Smooth muscle cell (in vitro differentiated cells): Measurements from ENCODE around the gene CASKIN1. TPM values are rescaled to one million over a fixed set of nuclear protein-coding genes. Genes with fewer than 3 reads are reported as not detected.

Experiments
- DNase-seq: peaks from one replicate; lab custom pipeline; 2025; ENCODE audit not compliant: unreplicated experiment; lab: John Stamatoyannopoulos, UW
- H2AFZ ChIP-seq: fragments of 200-600 bp; sonication (generic); 2 replicates; pipeline ENCODE4 v1.6.0; 2016; ENCODE audit warnings: antibody characterized with exemption, low read depth, mild to moderate bottlenecking
- H3F3A ChIP-seq: fragments of 200-600 bp; sonication (generic); 2 replicates; pipeline ENCODE4 v1.6.0; 2017; ENCODE audit warnings: antibody characterized with exemption, low read depth
- H3K27ac ChIP-seq: fragments of 200-600 bp; sonication (generic); 2 replicates; pipeline ENCODE4 v1.5.1; 2016; ENCODE audit warnings: low read depth, mild to moderate bottlenecking
- H3K27me3 ChIP-seq: fragments of 200-600 bp; sonication (generic); 2 replicates; pipeline ENCODE4 v1.6.1; 2016; ENCODE audit warnings: low read depth, mild to moderate bottlenecking
- H3K36me3 ChIP-seq: fragments of 200-600 bp; sonication (generic); 2 replicates; pipeline ENCODE4 v1.5.1; 2016; ENCODE audit warnings: low read depth
- H3K4me1 ChIP-seq: fragments of 200-600 bp; sonication (generic); 2 replicates; pipeline ENCODE4 v1.5.1; 2016; ENCODE audit warnings: low read depth
- H3K4me2 ChIP-seq: fragments of 200-600 bp; sonication (generic); 2 replicates; pipeline ENCODE4 v1.6.0; 2016; ENCODE audit warnings: mild to moderate bottlenecking
- H3K4me3 ChIP-seq: fragments of 200-600 bp; sonication (generic); 2 replicates; pipeline ENCODE4 v1.5.1; 2016; ENCODE audit warnings: mild to moderate bottlenecking
- H3K79me2 ChIP-seq: fragments of 200-600 bp; sonication (generic); 2 replicates; pipeline ENCODE4 v1.6.0; 2016; ENCODE audit warnings: low read depth, mild to moderate bottlenecking
- H3K9ac ChIP-seq: fragments of 200-600 bp; sonication (generic); 2 replicates; pipeline ENCODE4 v1.6.0; 2016; ENCODE audit warnings: low read depth
- H3K9me3 ChIP-seq: fragments of 200-600 bp; sonication (generic); replicated peaks from 2 replicates; pipeline ENCODE4 v1.5.1; 2016; ENCODE audit warnings: low read depth
- H4K20me1 ChIP-seq: fragments of 200-600 bp; sonication (generic); 2 replicates; pipeline ENCODE4 v1.6.0; 2016; ENCODE audit warnings: low read depth
- WGBS: methylation state at CpG from one replicate; pipeline ENCODE4 v1.1.7; 2016; ENCODE audit warnings: low lambda C conversion rate; 5-methylcytosine and 5-hydroxymethylcytosine counted together
- polyA plus RNA-seq: library from polyadenylated mRNA; unstranded; fragments of >200 nt; fragmentation: Nextera tagmentation; extraction: Ambion mirVana; gene quantifications from 2 replicates; pipeline ENCODE4 v1.2.1, GENCODE V29; 2016
- total RNA-seq: library from RNA; depleted of rRNA; stranded (reverse); fragments of >200 nt; gene quantifications from 2 replicates; pipeline ENCODE4 v1.2.3, GENCODE V29; 2014
- TF ChIP-seq, protein P1 (sequence below): fragments of 200-600 bp; sonication (generic); IDR thresholded peaks from 2 replicates; pipeline ENCODE4 v1.5.1; 2017; ENCODE audit warnings: borderline replicate concordance, mild to moderate bottlenecking, antibody characterized with exemption; ENCODE audit not compliant: insufficient read depth, poor library complexity, severe bottlenecking

The CASKIN1 gene
- total and polyA plus RNA-seq, 2 experiments from 2014 or later, result 0.09 to 0.45 TPM

DNA sequence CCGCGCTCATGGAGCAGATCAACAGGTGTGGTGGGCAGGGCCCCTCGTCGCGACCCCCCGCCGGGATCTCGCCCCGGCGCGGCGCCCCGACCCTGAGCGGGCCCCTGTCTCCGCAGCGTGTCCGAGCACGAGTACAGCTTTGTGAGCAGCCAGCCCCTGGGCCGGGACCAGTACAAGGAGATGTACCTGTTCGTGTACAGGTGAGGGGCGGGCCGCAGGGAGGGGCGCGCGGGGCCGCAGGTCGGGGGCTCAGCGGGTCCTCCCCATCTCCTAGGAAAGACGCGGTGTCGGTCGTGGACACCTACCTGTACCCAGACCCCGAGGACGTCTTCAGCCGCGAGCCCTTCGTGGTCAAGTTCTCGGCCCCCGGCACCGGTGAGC is 40.7 kb upstream of the CASKIN1 start:
- WGBS, result 7% methylated on average over 19 of the region's 40 CpGs
- Histone ChIP-seq H3K79me2 (no peaks in the 10 kb centered on the region), H3K27me3 (peaks cover 23% of the 10 kb centered on the region), H3K27ac (no peak overlapping the region), H3K4me3 (peak overlapping the region; percentile 42), H2AFZ (no peak overlapping the region), H3F3A (peaks cover 7% of the 10 kb centered on the region), H4K20me1 (peaks cover 38% of the 10 kb centered on the region), H3K4me2 (peak overlapping the region; percentile 93), H3K36me3 (no peaks in the 10 kb centered on the region), H3K9ac (no peak overlapping the region), H3K4me1 (peaks cover 17% of the 10 kb centered on the region), H3K9me3 (no peaks in the 10 kb centered on the region)
- DNase-seq, result no peak
- TF ChIP-seq, protein P1, sequence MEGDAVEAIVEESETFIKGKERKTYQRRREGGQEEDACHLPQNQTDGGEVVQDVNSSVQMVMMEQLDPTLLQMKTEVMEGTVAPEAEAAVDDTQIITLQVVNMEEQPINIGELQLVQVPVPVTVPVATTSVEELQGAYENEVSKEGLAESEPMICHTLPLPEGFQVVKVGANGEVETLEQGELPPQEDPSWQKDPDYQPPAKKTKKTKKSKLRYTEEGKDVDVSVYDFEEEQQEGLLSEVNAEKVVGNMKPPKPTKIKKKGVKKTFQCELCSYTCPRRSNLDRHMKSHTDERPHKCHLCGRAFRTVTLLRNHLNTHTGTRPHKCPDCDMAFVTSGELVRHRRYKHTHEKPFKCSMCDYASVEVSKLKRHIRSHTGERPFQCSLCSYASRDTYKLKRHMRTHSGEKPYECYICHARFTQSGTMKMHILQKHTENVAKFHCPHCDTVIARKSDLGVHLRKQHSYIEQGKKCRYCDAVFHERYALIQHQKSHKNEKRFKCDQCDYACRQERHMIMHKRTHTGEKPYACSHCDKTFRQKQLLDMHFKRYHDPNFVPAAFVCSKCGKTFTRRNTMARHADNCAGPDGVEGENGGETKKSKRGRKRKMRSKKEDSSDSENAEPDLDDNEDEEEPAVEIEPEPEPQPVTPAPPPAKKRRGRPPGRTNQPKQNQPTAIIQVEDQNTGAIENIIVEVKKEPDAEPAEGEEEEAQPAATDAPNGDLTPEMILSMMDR, result no peak

DNA sequence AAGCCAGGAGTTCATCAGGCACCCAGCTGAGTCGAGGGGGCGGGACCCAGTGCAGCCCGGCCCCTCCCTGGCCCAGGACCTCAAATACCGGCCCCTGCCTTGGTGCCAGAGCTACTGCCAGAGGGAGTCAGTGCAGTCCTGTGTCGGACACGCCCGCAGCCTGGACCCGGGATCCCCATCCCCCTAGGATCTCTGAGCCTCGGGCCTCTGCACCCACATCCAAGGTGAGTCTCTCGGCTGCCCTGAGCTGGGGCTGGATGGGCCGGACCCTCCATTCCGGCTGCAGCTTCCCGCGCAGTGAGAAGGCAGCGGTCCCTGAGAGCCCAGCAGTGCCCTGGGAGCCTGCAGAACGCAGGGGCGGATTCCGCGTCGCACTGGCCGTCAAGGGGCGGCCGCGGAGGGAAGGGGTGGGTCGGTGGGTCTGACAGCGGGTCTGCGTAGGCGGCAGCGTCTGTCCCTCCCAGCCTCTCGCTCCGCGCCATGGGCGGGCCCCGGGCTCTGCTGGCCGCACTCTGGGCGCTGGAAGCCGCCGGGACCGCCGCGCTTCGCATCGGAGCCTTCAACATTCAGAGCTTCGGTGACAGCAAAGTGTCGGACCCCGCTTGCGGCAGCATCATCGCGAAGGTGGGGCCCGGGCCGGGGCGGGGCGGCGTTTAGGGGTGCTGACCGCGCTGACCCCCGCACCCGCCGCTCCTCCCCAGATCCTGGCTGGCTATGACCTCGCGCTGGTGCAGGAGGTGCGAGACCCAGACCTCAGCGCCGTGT is 40.1 kb upstream of the CASKIN1 start, which contains the start of gene DNASE1L2:
TSS of gene DNASE1L2 (plus strand) at position 108 of the 765 bp plus-strand sequence. CDS start at position 481, 373 bp downstream.
- Histone ChIP-seq H3F3A (peaks cover 7% of the 10 kb centered on the region), H4K20me1 (peaks cover 41% of the 10 kb centered on the region), H3K79me2 (no peaks in the 10 kb centered on the region), H3K27me3 (peaks cover 23% of the 10 kb centered on the region), H3K9me3 (no peaks in the 10 kb centered on the region), H3K4me2 (peak within 1 kb of the TSS; percentile 93), H2AFZ (no peak within 1 kb of the TSS), H3K4me3 (peak within 1 kb of the TSS; percentile 42), H3K27ac (no peak within 1 kb of the TSS), H3K36me3 (no peaks in the 10 kb centered on the region), H3K9ac (no peak within 1 kb of the TSS), H3K4me1 (peaks cover 17% of the 10 kb centered on the region)
- 9% methylated on average over 53 of the region's 64 CpGs for WGBS
- no peak for DNase-seq
- TF ChIP-seq, protein P1, result no peak

DNA sequence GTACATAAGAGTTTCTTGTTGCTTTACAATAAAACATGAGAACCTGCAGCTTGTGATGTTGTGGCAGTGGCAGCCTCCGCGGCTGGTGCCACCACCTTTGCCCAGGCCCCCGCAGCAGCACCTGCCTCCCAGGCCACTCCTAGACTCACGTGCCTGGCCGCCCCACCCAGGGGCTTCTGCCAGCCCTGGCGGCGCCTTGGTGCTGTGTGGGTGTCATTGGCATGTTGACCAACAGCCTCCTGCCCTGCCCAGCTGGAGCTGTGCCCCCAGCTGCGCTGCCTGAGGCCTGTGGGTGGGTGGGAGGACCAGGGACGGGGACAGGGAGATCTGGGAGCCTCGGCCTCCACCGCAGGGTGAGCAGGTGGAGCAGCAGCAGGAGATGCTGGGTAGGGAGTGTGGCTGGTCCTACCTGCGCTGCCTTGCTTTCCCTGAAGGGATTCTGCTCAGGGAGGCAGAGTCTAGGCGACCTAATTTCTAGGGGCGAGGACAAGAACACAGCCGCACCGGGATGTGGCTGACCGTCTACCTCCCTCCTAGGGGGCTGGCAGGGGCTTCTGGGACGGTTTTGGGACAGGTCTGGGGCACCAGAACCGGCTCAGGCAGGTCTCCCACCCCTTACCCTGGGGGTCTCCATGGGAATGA is 39.4 kb upstream of the CASKIN1 start:
- Histone ChIP-seq H4K20me1 (peaks cover 48% of the 10 kb centered on the region), H3K27me3 (peaks cover 23% of the 10 kb centered on the region), H3K9ac (no peak overlapping the region), H3K4me3 (no peak overlapping the region), H3K4me1 (peaks cover 17% of the 10 kb centered on the region), H3K36me3 (no peaks in the 10 kb centered on the region), H3F3A (peaks cover 7% of the 10 kb centered on the region), H3K9me3 (no peaks in the 10 kb centered on the region), H3K27ac (no peak overlapping the region), H3K4me2 (peak overlapping the region; percentile 93), H2AFZ (no peak overlapping the region), H3K79me2 (no peaks in the 10 kb centered on the region)
- no peak for DNase-seq
- TF ChIP-seq, protein P1, result no peak
- 83% methylated on average over 19 of the region's 19 CpGs for WGBS
